ENCODE data around the gene SCUBE3.

Gene SCUBE3

DNA sequence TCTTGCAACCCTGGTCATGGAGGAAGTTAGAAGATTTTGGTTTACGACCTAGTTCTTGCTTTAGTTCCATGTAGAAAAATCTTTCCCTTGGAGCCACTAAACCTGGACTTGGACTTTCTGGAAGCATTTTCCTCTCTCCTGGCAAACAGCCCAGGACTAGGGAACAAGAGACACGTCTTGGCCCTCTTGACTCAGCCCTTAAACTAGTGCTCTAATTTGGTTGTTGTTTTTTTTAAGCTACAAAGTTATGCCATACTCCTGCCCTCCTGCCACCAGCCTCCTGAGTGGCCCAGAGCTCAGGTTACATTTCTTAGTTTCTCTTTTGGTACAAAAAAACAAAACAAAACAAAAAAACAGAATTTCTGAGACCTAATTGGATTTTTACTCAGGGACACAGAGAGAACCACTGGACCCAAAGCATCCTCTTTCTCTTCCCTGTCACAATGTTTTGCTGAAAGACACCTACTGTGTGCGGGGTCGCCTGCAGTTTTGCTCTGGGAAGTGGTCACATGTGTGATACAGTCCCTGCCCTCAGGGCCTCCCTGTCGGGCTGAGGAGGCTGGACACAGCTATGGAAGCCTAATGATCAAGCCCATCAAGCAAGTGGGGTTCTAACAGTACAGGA is 32.3 kb upstream of the SCUBE3 start:
- Histone ChIP-seq H3K36me3 (ENCODE audit: control insufficient read depth in 1 of 2, insufficient read depth in 2 of 2, low read length in 2 of 2) (no peaks in the 10 kb centered on the region), H3K9me3 (ENCODE audit: control insufficient read depth in 1 of 2, low read length in 2 of 2) (no peaks in the 10 kb centered on the region), H3K4me1 (ENCODE audit: control insufficient read depth in 1 of 2, insufficient read depth in 2 of 2, low read length in 2 of 2) (peaks cover 5 to 10% of the 10 kb centered on the region in 2 donors), H3K27me3 (ENCODE audit: control insufficient read depth in 1 of 2, insufficient read depth in 2 of 2, low read length in 2 of 2) (no peaks in the 10 kb centered on the region), H3K27ac (ENCODE audit: low read depth, low read length) (no peak overlapping the region), H3K9ac (ENCODE audit: low read depth in 1 of 2, low read length in 2 of 2) (no peak overlapping the region), H3K4me3 (ENCODE audit: low read depth in 1 of 2, low read length in 2 of 2) (peak overlapping the region; percentile 41 to 43)

DNA sequence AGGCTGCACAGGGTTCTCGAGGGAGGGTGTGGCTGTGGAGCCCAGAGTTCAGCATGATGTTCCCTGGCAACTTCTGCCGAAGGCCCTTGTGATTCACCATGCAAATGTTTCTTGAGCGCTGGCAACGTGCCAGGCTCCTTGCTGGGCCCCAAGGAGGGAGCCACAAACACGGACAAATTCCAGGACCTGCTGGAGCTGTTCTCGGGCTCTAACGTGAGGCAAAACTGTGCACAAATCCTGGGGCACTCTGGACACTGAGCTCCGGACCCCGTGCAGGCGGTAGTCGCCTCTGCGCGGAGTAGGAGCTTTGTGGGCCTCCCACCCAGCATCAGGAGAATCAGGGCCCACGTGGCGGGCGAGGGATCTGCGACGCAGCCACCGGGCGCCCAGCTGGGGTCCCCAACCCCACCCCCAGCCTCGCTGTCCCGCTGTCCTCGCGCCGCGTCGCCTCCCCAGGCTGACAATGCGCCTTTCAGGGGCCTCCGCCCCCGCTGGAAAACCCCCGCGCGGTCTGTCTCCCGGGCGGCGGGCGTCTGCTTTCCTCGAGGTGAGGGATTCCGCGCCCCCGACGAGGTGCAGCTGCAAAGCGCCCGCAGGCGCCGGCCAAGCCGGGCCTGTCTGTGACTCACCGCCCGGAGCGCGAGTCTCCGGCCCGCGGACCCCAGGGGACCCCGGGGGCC is 31.7 kb upstream of the SCUBE3 start:
- Histone ChIP-seq H3K36me3 (ENCODE audit: control insufficient read depth in 1 of 2, insufficient read depth in 2 of 2, low read length in 2 of 2) (no peaks in the 10 kb centered on the region), H3K27ac (ENCODE audit: low read depth, low read length) (no peak overlapping the region), H3K4me1 (ENCODE audit: control insufficient read depth in 1 of 2, insufficient read depth in 2 of 2, low read length in 2 of 2) (peaks cover 5 to 10% of the 10 kb centered on the region in 2 donors), H3K9ac (ENCODE audit: low read depth in 1 of 2, low read length in 2 of 2) (no peak overlapping the region), H3K4me3 (ENCODE audit: low read depth in 1 of 2, low read length in 2 of 2) (peak overlapping the region; percentile 41 to 43), H3K27me3 (ENCODE audit: control insufficient read depth in 1 of 2, insufficient read depth in 2 of 2, low read length in 2 of 2) (no peaks in the 10 kb centered on the region), H3K9me3 (ENCODE audit: control insufficient read depth in 1 of 2, low read length in 2 of 2) (no peaks in the 10 kb centered on the region)

DNA sequence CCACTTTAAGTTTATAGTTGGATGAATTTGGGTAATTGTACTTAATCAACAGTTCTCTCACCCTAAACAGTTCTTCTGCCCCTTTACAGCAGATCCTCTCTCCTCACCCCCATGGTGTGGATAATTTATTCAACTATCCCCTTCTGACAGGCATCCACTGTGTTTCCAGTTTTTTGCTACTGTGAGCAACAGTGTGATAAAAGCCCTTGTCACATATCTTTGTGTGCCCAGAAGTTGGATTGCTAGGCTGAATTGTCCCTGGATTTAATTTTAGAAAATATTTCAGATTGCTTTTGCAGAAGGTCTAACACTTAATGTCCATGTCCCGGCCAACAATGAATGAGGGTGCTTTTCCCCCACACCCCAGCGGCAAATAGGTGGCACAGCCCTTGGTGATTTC is 30.5 kb upstream of the SCUBE3 start:
- Histone ChIP-seq H3K9me3 (ENCODE audit: control insufficient read depth in 1 of 2, low read length in 2 of 2) (no peaks in the 10 kb centered on the region), H3K27ac (ENCODE audit: low read depth, low read length) (no peak overlapping the region), H3K36me3 (ENCODE audit: control insufficient read depth in 1 of 2, insufficient read depth in 2 of 2, low read length in 2 of 2) (no peaks in the 10 kb centered on the region), H3K9ac (ENCODE audit: low read depth in 1 of 2, low read length in 2 of 2) (no peak overlapping the region), H3K4me1 (ENCODE audit: control insufficient read depth in 1 of 2, insufficient read depth in 2 of 2, low read length in 2 of 2) (peaks cover 5 to 10% of the 10 kb centered on the region in 2 donors), H3K4me3 (ENCODE audit: low read depth in 1 of 2, low read length in 2 of 2) (no peak overlapping the region), H3K27me3 (ENCODE audit: control insufficient read depth in 1 of 2, insufficient read depth in 2 of 2, low read length in 2 of 2) (no peaks in the 10 kb centered on the region)

DNA sequence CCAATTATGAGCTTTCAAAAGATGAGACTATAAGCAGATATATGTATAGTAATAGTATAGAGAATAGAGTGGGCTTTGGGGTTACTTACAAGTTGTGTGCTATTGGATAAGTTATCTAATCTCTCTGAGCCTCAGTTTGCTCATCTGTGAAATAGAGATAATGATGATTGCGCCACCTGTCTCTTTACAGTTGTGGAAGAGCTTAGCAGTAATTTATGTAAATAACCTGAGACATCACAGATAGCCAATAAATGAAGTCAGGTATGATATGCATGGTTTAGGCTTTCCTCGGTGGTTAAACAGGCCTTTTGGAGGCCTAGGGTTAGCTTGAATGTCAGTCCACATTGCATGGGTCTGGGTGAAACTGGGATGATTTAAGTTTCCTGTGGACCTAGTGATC is 29.8 kb upstream of the SCUBE3 start:
- Histone ChIP-seq H3K9me3 (ENCODE audit: control insufficient read depth in 1 of 2, low read length in 2 of 2) (no peaks in the 10 kb centered on the region), H3K4me1 (ENCODE audit: control insufficient read depth in 1 of 2, insufficient read depth in 2 of 2, low read length in 2 of 2) (peaks cover 5 to 10% of the 10 kb centered on the region in 2 donors), H3K27ac (ENCODE audit: low read depth, low read length) (no peak overlapping the region), H3K27me3 (ENCODE audit: control insufficient read depth in 1 of 2, insufficient read depth in 2 of 2, low read length in 2 of 2) (no peaks in the 10 kb centered on the region), H3K36me3 (ENCODE audit: control insufficient read depth in 1 of 2, insufficient read depth in 2 of 2, low read length in 2 of 2) (no peaks in the 10 kb centered on the region), H3K4me3 (ENCODE audit: low read depth in 1 of 2, low read length in 2 of 2) (no peak overlapping the region), H3K9ac (ENCODE audit: low read depth in 1 of 2, low read length in 2 of 2) (no peak overlapping the region)

DNA sequence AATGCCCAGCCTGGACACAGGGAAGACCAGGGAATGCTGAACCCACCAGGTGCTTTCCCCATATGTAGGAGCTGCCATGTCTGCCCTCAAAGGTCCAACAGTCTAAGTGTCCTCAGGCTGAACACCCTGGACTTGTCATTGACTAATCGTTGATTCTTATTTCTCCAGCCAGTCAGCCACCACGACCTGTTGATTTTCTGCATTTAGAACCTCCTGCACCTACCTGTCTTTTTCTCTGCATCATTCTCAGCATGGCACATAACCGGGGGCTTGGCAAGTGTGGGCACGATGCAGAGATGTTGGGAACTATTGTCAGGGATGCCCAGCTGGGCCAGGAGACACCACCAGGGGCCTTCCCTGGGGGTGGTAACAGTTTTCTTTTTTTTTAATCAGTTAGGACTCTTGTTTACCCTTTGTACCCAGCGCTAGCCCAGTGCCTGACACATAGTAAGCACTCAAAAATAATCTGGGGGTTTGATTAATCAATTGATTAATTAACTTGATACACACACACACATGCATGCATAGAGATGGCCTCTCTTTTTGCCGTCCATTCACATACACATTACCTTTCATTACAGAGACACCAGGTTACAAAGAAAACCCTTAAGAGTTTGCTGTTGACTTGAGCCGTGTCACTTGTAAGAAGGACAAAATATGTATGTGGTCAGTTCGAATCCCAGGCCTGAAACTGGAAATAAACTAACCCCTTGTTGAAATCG is 29.0 kb upstream of the SCUBE3 start:
- Histone ChIP-seq H3K9me3 (ENCODE audit: control insufficient read depth in 1 of 2, low read length in 2 of 2) (no peaks in the 10 kb centered on the region), H3K36me3 (ENCODE audit: control insufficient read depth in 1 of 2, insufficient read depth in 2 of 2, low read length in 2 of 2) (no peaks in the 10 kb centered on the region), H3K4me3 (ENCODE audit: low read depth in 1 of 2, low read length in 2 of 2) (no peak overlapping the region), H3K27me3 (ENCODE audit: control insufficient read depth in 1 of 2, insufficient read depth in 2 of 2, low read length in 2 of 2) (no peaks in the 10 kb centered on the region), H3K4me1 (ENCODE audit: control insufficient read depth in 1 of 2, insufficient read depth in 2 of 2, low read length in 2 of 2) (peaks cover 5 to 10% of the 10 kb centered on the region in 2 donors), H3K27ac (ENCODE audit: low read depth, low read length) (no peak overlapping the region), H3K9ac (ENCODE audit: low read depth in 1 of 2, low read length in 2 of 2) (no peak overlapping the region)

DNA sequence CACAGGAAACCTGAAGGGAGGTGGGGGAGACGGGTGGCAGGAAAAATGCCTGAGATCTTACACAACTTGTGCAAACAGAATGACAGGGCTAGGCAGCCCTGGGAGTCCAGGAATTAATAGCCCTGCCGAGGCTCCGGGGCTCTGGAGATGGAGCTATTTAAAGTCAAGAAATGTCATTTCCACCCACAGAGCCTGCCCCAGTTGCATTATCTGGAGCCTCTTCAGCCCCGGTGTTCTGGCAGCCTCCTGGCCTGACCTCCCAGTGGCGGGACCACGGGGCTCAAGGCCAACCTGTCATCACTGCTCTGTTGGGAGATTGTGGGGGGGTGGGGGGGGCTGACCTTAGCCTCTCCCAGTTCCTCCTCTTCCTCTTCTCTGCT is 28.5 kb upstream of the SCUBE3 start:
- H3K27ac ChIP-seq (ENCODE audit: low read depth, low read length): no peak overlapping the region
- no peaks in the 10 kb centered on the region for H3K36me3 ChIP-seq (ENCODE audit: control insufficient read depth in 1 of 2, insufficient read depth in 2 of 2, low read length in 2 of 2)
- no peaks in the 10 kb centered on the region for H3K27me3 ChIP-seq (ENCODE audit: control insufficient read depth in 1 of 2, insufficient read depth in 2 of 2, low read length in 2 of 2)
- no peak overlapping the region for H3K4me3 ChIP-seq (ENCODE audit: low read depth in 1 of 2, low read length in 2 of 2)
- H3K4me1 ChIP-seq (ENCODE audit: control insufficient read depth in 1 of 2, insufficient read depth in 2 of 2, low read length in 2 of 2): peaks cover 5 to 10% of the 10 kb centered on the region in 2 donors
- no peak overlapping the region for H3K9ac ChIP-seq (ENCODE audit: low read depth in 1 of 2, low read length in 2 of 2)
- no peaks in the 10 kb centered on the region for H3K9me3 ChIP-seq (ENCODE audit: control insufficient read depth in 1 of 2, low read length in 2 of 2)

DNA sequence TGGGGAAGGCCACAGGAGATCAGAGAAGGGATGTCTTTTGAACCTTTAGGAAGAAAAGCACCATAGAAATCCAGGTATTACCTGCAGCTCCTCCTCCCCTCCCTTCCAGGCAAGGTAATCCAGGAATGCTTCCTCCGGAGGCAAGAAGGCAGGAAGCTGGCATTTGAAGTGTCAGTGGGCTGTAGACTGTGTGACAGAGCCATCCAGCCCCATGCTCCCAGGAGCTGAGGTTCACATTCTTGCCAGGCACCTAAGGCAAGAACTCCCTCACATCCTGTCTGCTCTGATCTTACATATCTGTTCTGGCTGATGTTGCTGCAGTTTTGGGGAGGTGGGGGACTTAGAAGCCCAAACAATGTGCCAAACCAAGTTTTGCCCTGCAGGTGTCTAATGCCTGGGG is 27.8 kb upstream of the SCUBE3 start:
- Histone ChIP-seq H3K9ac (ENCODE audit: low read depth in 1 of 2, low read length in 2 of 2) (no peak overlapping the region), H3K27ac (ENCODE audit: low read depth, low read length) (no peak overlapping the region), H3K36me3 (ENCODE audit: control insufficient read depth in 1 of 2, insufficient read depth in 2 of 2, low read length in 2 of 2) (no peaks in the 10 kb centered on the region), H3K27me3 (ENCODE audit: control insufficient read depth in 1 of 2, insufficient read depth in 2 of 2, low read length in 2 of 2) (no peaks in the 10 kb centered on the region), H3K4me1 (ENCODE audit: control insufficient read depth in 1 of 2, insufficient read depth in 2 of 2, low read length in 2 of 2) (peaks cover 5 to 10% of the 10 kb centered on the region in 2 donors), H3K9me3 (ENCODE audit: control insufficient read depth in 1 of 2, low read length in 2 of 2) (no peaks in the 10 kb centered on the region), H3K4me3 (ENCODE audit: low read depth in 1 of 2, low read length in 2 of 2) (no peak overlapping the region)

DNA sequence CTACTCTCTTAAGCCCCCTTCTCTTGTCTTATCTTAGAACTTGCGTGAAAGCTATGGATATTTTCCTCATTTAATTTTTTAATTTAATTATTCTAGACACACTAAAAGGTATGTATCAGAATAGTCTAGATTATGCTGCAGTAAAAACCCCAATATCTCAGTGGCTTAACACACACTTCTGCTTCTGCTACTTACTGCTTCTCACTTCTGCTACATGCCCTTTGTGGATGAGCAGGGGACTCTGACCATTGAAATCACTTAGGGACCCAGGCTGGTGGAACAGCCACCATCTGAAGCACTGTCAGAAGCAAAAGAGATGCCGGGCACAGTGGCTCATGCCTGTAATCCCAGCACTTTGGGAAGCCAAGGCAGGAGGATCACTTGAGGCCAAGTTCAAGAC is 27.2 kb upstream of the SCUBE3 start:
- H3K36me3 ChIP-seq (ENCODE audit: control insufficient read depth in 1 of 2, insufficient read depth in 2 of 2, low read length in 2 of 2): no peaks in the 10 kb centered on the region
- no peak overlapping the region for H3K27ac ChIP-seq (ENCODE audit: low read depth, low read length)
- H3K4me1 ChIP-seq (ENCODE audit: control insufficient read depth in 1 of 2, insufficient read depth in 2 of 2, low read length in 2 of 2): peaks cover 3 to 7% of the 10 kb centered on the region in 2 donors
- no peaks in the 10 kb centered on the region for H3K27me3 ChIP-seq (ENCODE audit: control insufficient read depth in 1 of 2, insufficient read depth in 2 of 2, low read length in 2 of 2)
- no peak overlapping the region for H3K4me3 ChIP-seq (ENCODE audit: low read depth in 1 of 2, low read length in 2 of 2)
- no peak overlapping the region for H3K9ac ChIP-seq (ENCODE audit: low read depth in 1 of 2, low read length in 2 of 2)
- H3K9me3 ChIP-seq (ENCODE audit: control insufficient read depth in 1 of 2, low read length in 2 of 2): no peaks in the 10 kb centered on the region

DNA sequence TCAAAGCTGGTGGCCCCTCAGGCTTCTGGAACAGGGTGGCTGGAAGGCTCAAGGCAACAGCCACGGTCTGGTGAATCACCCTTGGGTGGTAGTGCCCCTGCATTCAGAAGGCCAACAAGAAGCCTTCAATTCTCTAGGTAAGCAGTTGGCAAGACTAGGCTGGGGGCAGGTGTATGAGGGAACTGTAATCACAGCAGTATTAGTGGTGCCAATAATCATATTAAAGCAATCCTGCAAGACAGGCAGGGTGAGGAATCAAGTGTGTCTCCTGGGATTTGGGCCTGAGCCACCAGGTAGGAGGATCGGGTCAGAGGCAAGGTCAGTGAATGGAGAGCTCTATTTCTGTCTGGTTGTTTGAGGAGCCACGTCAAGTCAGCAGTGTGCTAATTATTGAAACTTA is 24.9 kb upstream of the SCUBE3 start:
- H3K27ac ChIP-seq (ENCODE audit: low read depth, low read length): no peak overlapping the region
- H3K9ac ChIP-seq (ENCODE audit: low read depth in 1 of 2, low read length in 2 of 2): no peak overlapping the region
- no peaks in the 10 kb centered on the region for H3K36me3 ChIP-seq (ENCODE audit: control insufficient read depth in 1 of 2, insufficient read depth in 2 of 2, low read length in 2 of 2)
- H3K9me3 ChIP-seq (ENCODE audit: control insufficient read depth in 1 of 2, low read length in 2 of 2): no peaks in the 10 kb centered on the region
- no peak overlapping the region for H3K4me3 ChIP-seq (ENCODE audit: low read depth in 1 of 2, low read length in 2 of 2)
- no peaks in the 10 kb centered on the region for H3K27me3 ChIP-seq (ENCODE audit: control insufficient read depth in 1 of 2, insufficient read depth in 2 of 2, low read length in 2 of 2)
- H3K4me1 ChIP-seq (ENCODE audit: control insufficient read depth in 1 of 2, insufficient read depth in 2 of 2, low read length in 2 of 2): no peaks in the 10 kb centered on the region

DNA sequence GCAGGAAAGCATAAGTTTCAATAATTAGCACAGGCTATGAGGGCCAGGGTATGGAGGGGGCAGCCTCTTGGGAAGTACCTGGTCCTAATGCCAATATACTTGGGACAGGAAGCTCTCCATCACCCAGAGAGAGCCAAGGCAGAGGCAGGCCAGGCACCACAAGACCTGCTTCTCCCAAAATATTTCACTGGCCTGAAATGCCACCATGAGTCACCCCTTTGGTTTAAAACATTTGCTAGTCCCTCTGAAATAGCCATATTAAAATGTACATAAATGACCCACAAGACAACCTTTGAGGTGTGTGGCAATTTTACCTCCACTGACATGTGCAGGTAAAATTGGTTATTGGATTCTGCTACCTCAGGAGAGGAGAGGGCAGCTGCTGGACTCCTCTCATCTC is 23.4 kb upstream of the SCUBE3 start:
- no peaks in the 10 kb centered on the region for H3K27me3 ChIP-seq (ENCODE audit: control insufficient read depth in 1 of 2, insufficient read depth in 2 of 2, low read length in 2 of 2)
- no peaks in the 10 kb centered on the region for H3K36me3 ChIP-seq (ENCODE audit: control insufficient read depth in 1 of 2, insufficient read depth in 2 of 2, low read length in 2 of 2)
- no peak overlapping the region for H3K4me3 ChIP-seq (ENCODE audit: low read depth in 1 of 2, low read length in 2 of 2)
- no peaks in the 10 kb centered on the region for H3K4me1 ChIP-seq (ENCODE audit: control insufficient read depth in 1 of 2, insufficient read depth in 2 of 2, low read length in 2 of 2)
- no peak overlapping the region for H3K27ac ChIP-seq (ENCODE audit: low read depth, low read length)
- H3K9ac ChIP-seq (ENCODE audit: low read depth in 1 of 2, low read length in 2 of 2): no peak overlapping the region
- H3K9me3 ChIP-seq (ENCODE audit: control insufficient read depth in 1 of 2, low read length in 2 of 2): no peaks in the 10 kb centered on the region
